H9 (cell line): Measurements from ENCODE around the gene TBC1D30. TPM values are rescaled to one million over a fixed set of nuclear protein-coding genes. Genes with fewer than 3 reads are reported as not detected.

Source experiments
- DNase-seq: peaks from one replicate; pipeline ENCODE4 v3.0.0-alpha.2; 2017
- H2AFZ ChIP-seq: one replicate; pipeline ENCODE4 v1.6.1; 2013; ENCODE audit warnings: mild to moderate bottlenecking, low read length, control low read depth, moderate library complexity
- H2AK5ac ChIP-seq: 2 replicates; pipeline ENCODE4 v1.6.1; 2013; ENCODE audit warnings: low read length, control low read depth, mixed read lengths; ENCODE audit not compliant: insufficient read length
- H2BK120ac ChIP-seq: one replicate; pipeline ENCODE4 v1.6.1; 2013; ENCODE audit warnings: low read depth, mild to moderate bottlenecking, low read length, control low read depth, inconsistent platforms; ENCODE audit not compliant: poor library complexity, severe bottlenecking
- H2BK12ac ChIP-seq: 2 replicates; pipeline ENCODE4 v1.6.1; 2013; ENCODE audit warnings: low read length, control low read depth, mixed read lengths, low read depth; ENCODE audit not compliant: insufficient read length
- H2BK15ac ChIP-seq: 2 replicates; pipeline ENCODE4 v1.6.1; 2013; ENCODE audit warnings: low read depth, low read length, control low read depth
- H2BK20ac ChIP-seq: one replicate; pipeline ENCODE4 v1.6.1; 2013; ENCODE audit warnings: low read depth, mild to moderate bottlenecking, low read length, control low read depth, inconsistent platforms; ENCODE audit not compliant: poor library complexity, severe bottlenecking
- H2BK5ac ChIP-seq: 2 replicates; pipeline ENCODE4 v1.6.1; 2013; ENCODE audit warnings: low read length, control low read depth, mixed read lengths; ENCODE audit not compliant: insufficient read length
- H3K14ac ChIP-seq: 2 replicates; pipeline ENCODE4 v1.6.1; 2013; ENCODE audit warnings: low read length, control low read depth; ENCODE audit not compliant: insufficient read depth
- H3K18ac ChIP-seq: 2 replicates; pipeline ENCODE4 v1.6.1; 2013; ENCODE audit warnings: low read depth, mild to moderate bottlenecking, mixed read lengths, low read length, control low read depth; ENCODE audit not compliant: insufficient read length
- H3K23ac ChIP-seq: 2 replicates; pipeline ENCODE4 v1.6.1; 2013; ENCODE audit warnings: low read length, control low read depth, mixed read lengths, low read depth; ENCODE audit not compliant: insufficient read length
- H3K23me2 ChIP-seq: 2 replicates; pipeline ENCODE4 v1.6.1; 2013; ENCODE audit warnings: low read depth, mild to moderate bottlenecking, mixed read lengths, low read length, control low read depth; ENCODE audit not compliant: insufficient read length, poor library complexity, severe bottlenecking
- H3K27ac ChIP-seq: 2 replicates; pipeline ENCODE4 v1.5.1; 2013; ENCODE audit warnings: low read length, control low read depth, mixed read lengths, low read depth; ENCODE audit not compliant: insufficient read length
- H3K27me3 ChIP-seq: 2 replicates; pipeline ENCODE4 v1.6.1; 2013; ENCODE audit warnings: low read length, control low read depth, inconsistent platforms; ENCODE audit not compliant: insufficient read depth
- H3K4ac ChIP-seq: 2 replicates; pipeline ENCODE4 v1.6.1; 2013; ENCODE audit warnings: low read depth, mild to moderate bottlenecking, control low read depth, inconsistent platforms, low read length, moderate library complexity
- H3K4me1 ChIP-seq: 2 replicates; pipeline ENCODE4 v1.6.1; 2013; ENCODE audit warnings: low read length, control low read depth, inconsistent platforms; ENCODE audit not compliant: insufficient read depth
- H3K4me2 ChIP-seq: 2 replicates; pipeline ENCODE4 v1.6.1; 2013; ENCODE audit warnings: low read length, control low read depth, mixed read lengths; ENCODE audit not compliant: insufficient read length, insufficient read depth
- H3K56ac ChIP-seq: 2 replicates; pipeline ENCODE4 v1.6.1; 2013; ENCODE audit warnings: low read depth, mild to moderate bottlenecking, mixed read lengths, low read length, control low read depth; ENCODE audit not compliant: insufficient read length
- H3K79me1 ChIP-seq: 2 replicates; pipeline ENCODE4 v1.6.1; 2013; ENCODE audit warnings: low read depth, mild to moderate bottlenecking, moderate library complexity, low read length, control low read depth, inconsistent platforms; ENCODE audit not compliant: insufficient read depth, poor library complexity, severe bottlenecking
- H3K79me2 ChIP-seq: 2 replicates; pipeline ENCODE4 v1.6.1; 2013; ENCODE audit warnings: low read length, control low read depth, inconsistent platforms; ENCODE audit not compliant: insufficient read depth
- H3K9ac ChIP-seq: 2 replicates; pipeline ENCODE4 v1.6.1; 2013; ENCODE audit warnings: low read length, control low read depth, mixed read lengths; ENCODE audit not compliant: insufficient read length; ENCODE audit errors: extremely low read depth
- H3K9me3 ChIP-seq: one replicate; pipeline ENCODE4 v1.6.1; 2013; ENCODE audit warnings: low read depth, low read length, inconsistent platforms; ENCODE audit not compliant: control insufficient read depth
- H3T11ph ChIP-seq: one replicate; pipeline ENCODE4 v1.6.1; 2013; ENCODE audit warnings: mild to moderate bottlenecking, low read length, control low read depth, inconsistent platforms
- H4K20me1 ChIP-seq: one replicate; pipeline ENCODE4 v1.6.1; 2013; ENCODE audit not compliant: control insufficient read depth, insufficient read length, insufficient read depth
- H4K5ac ChIP-seq: 2 replicates; pipeline ENCODE4 v1.6.1; 2013; ENCODE audit warnings: low read depth, mild to moderate bottlenecking, mixed read lengths, low read length, control low read depth; ENCODE audit not compliant: insufficient read length
- H4K8ac ChIP-seq: replicated peaks from 2 replicates; pipeline ENCODE4 v1.6.1; 2013; ENCODE audit warnings: low read length, control low read depth, mixed read lengths, low read depth; ENCODE audit not compliant: insufficient read length
- H4K91ac ChIP-seq: 2 replicates; pipeline ENCODE4 v1.6.1; 2013; ENCODE audit warnings: low read depth, mild to moderate bottlenecking, moderate library complexity, mixed read lengths, low read length, control low read depth; ENCODE audit not compliant: insufficient read length
- H3K27ac Mint-ChIP-seq, 3 experiments: 2 replicates in 2 of 3; 3 replicates in 1 of 3; pipeline ENCODE4 v1.8.0; 2020 to 2021; ENCODE audit warnings: mixed read lengths in 3 of 3, mild to moderate bottlenecking in 1 of 3, moderate library complexity in 1 of 3
- H3K27me3 Mint-ChIP-seq: 2 replicates; pipeline ENCODE4 v1.8.0; 2021; ENCODE audit warnings: low read depth, mild to moderate bottlenecking, moderate library complexity, mixed read lengths
- H3K36me3 Mint-ChIP-seq, 3 experiments: 2 replicates in 2 of 3; 3 replicates in 1 of 3; pipeline ENCODE4 v1.8.0; 2020 to 2021; ENCODE audit warnings: low read depth in 3 of 3, mixed read lengths in 3 of 3; ENCODE audit not compliant: insufficient read depth in 1 of 3
- H3K4me1 Mint-ChIP-seq, 2 experiments: 2 replicates each; pipeline ENCODE4 v1.8.0; 2020; ENCODE audit warnings: mixed read lengths in 2 of 2
- H3K4me3 Mint-ChIP-seq, 2 experiments: 2 replicates in 1 of 2; 3 replicates in 1 of 2; pipeline ENCODE4 v1.8.0; 2020 to 2021; ENCODE audit warnings: mild to moderate bottlenecking in 2 of 2, mixed read lengths in 2 of 2, moderate library complexity in 1 of 2
- H3K9me3 Mint-ChIP-seq, 2 experiments: 2 replicates in 1 of 2; 3 replicates in 1 of 2; pipeline ENCODE4 v1.8.0; 2020; ENCODE audit warnings: mild to moderate bottlenecking in 2 of 2, mixed read lengths in 2 of 2, moderate library complexity in 1 of 2
- total RNA-seq: library from RNA; stranded (reverse); gene quantifications from 2 replicates; pipeline ENCODE4 v1.2.1, GENCODE V29; 2021
- TF ChIP-seq, protein P1 (sequence below): fragments of 200-600 bp; sonication (generic); conservative IDR thresholded peaks from 3 replicates; pipeline ENCODE4 v1.8.0; 2021; ENCODE audit warnings: antibody characterized with exemption, mild to moderate bottlenecking

TBC1D30 gene
- total RNA-seq, 1 experiment from 2014 or later = 1.6 TPM

DNA sequence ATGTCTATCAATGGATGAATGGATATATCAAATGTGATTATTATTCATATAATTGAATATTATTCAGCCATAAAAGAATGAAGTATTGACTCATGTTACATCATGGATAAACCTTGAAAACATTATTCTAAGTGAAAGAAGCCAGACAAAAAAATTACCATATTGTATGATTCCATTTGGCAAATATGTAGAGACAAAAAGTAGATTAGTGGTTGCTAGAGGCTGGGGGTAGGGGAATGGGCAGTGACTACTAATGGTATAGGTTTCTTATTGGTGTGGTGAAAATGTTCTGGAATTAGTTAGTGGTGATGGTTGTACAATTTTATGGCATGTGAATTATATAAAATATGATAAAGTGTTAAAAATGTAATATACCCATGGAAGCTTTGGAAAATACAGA lies 33.4 kb upstream of the TBC1D30 start:
- H3T11ph ChIP-seq = no peak overlapping the region
- Mint-ChIP-seq H3K9me3 (no peaks in the 10 kb centered on the region), H3K27ac (no peak overlapping the region), H3K4me1 (peaks cover 12 to 17% of the 10 kb centered on the region in 2 experiments), H3K36me3 (no peaks in the 10 kb centered on the region), H3K4me3 (no peak overlapping the region), H3K27me3 (no peaks in the 10 kb centered on the region)
- H2BK20ac ChIP-seq = no peak overlapping the region
- H2BK12ac ChIP-seq = no peak overlapping the region
- no peaks in the 10 kb centered on the region for H3K79me2 ChIP-seq
- no peak overlapping the region for H2BK15ac ChIP-seq
- H3K79me1 ChIP-seq = no peaks in the 10 kb centered on the region
- H3K23ac ChIP-seq = no peak overlapping the region
- no peak overlapping the region for H4K8ac ChIP-seq
- H3K9ac ChIP-seq = no peak overlapping the region
- no peak overlapping the region for H4K91ac ChIP-seq
- H2AFZ ChIP-seq = no peak overlapping the region
- DNase-seq = no peak
- no peak overlapping the region for H3K14ac ChIP-seq
- H3K4me1 ChIP-seq = peaks cover 2% of the 10 kb centered on the region; the same call in 1 of the 2 replicates
- H2BK5ac ChIP-seq = no peak overlapping the region
- no peak overlapping the region for H2BK120ac ChIP-seq
- no peak overlapping the region for H3K27ac ChIP-seq
- H4K5ac ChIP-seq = no peak overlapping the region
- H3K4me2 ChIP-seq = no peak overlapping the region
- no peaks in the 10 kb centered on the region for H3K27me3 ChIP-seq
- no peak overlapping the region for H2AK5ac ChIP-seq
- no peak overlapping the region for H3K56ac ChIP-seq
- H4K20me1 ChIP-seq = no peaks in the 10 kb centered on the region
- no peak overlapping the region for H3K4ac ChIP-seq
- no peaks in the 10 kb centered on the region for H3K9me3 ChIP-seq
- no peaks in the 10 kb centered on the region for H3K23me2 ChIP-seq
- TF ChIP-seq, protein P1, sequence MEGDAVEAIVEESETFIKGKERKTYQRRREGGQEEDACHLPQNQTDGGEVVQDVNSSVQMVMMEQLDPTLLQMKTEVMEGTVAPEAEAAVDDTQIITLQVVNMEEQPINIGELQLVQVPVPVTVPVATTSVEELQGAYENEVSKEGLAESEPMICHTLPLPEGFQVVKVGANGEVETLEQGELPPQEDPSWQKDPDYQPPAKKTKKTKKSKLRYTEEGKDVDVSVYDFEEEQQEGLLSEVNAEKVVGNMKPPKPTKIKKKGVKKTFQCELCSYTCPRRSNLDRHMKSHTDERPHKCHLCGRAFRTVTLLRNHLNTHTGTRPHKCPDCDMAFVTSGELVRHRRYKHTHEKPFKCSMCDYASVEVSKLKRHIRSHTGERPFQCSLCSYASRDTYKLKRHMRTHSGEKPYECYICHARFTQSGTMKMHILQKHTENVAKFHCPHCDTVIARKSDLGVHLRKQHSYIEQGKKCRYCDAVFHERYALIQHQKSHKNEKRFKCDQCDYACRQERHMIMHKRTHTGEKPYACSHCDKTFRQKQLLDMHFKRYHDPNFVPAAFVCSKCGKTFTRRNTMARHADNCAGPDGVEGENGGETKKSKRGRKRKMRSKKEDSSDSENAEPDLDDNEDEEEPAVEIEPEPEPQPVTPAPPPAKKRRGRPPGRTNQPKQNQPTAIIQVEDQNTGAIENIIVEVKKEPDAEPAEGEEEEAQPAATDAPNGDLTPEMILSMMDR = no peak
- no peak overlapping the region for H3K18ac ChIP-seq
